Stimulated activated CD8-positive, alpha-beta memory T cell treated with anti-CD3 and anti-CD28 coated beads, Interleukin-7, amount 100 ng/mL, for 48 hours (primary cell): ENCODE data around the gene HSPA1B.
"Not testable (repeated sequence)": the region's sequence is repeated elsewhere in the genome, so short reads cannot be mapped to it uniquely, and the experiment has no call there.

ENCODE experiments used
- DNase-seq, 2 donors: peaks; one replicate each; pipeline ENCODE4 v3.0.0-alpha.2; 2020; ENCODE audit warnings: low read depth in 1 of 2; ENCODE audit errors: extremely low read depth in 1 of 2

Gene HSPA1B

DNA sequence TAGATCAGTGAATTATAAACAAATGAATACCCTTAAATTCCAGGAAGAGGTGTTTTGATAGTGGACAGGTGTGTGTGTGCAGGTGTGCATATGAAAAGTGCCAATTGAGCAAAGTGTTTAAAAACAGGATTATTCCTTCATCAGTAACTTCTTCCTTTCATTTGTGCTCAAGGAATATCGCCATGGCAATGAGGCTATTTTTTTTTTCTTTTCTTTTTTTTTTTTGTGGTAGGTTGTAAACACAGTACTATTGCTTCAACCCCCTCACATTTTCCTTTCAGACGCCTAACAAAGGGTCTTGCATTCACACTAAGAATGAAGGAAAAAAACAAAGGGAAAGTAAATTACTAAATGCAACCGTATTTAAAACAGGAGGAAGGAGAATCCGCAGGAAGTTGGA, 2.0 kb upstream of the HSPA1B start:
- DNase-seq: no peak

DNA sequence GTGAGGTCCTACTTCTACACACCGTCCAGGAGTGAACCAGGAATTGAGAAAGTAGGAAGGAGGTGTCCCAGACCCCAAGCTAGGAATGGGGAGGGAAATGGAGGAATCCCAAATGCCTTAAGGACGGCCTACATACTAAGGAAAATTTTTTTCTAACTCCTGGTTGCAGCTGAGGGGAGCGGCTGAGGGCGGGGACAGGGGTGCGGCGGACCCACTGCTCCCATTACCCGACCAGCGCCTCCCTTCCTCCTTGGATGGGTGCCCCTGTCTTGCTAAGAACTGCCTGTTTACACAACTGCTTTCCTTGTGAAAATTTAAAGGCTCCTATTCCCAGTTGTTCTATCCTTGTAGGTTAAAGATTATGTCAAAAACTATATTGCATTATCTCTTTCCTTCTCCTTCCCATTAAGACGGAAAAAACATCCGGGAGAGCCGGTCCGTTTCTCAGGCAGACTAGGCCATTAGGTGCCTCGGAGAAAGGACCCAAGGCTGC, 699 bp upstream of the HSPA1B start:
- DNase-seq: no peak

DNA sequence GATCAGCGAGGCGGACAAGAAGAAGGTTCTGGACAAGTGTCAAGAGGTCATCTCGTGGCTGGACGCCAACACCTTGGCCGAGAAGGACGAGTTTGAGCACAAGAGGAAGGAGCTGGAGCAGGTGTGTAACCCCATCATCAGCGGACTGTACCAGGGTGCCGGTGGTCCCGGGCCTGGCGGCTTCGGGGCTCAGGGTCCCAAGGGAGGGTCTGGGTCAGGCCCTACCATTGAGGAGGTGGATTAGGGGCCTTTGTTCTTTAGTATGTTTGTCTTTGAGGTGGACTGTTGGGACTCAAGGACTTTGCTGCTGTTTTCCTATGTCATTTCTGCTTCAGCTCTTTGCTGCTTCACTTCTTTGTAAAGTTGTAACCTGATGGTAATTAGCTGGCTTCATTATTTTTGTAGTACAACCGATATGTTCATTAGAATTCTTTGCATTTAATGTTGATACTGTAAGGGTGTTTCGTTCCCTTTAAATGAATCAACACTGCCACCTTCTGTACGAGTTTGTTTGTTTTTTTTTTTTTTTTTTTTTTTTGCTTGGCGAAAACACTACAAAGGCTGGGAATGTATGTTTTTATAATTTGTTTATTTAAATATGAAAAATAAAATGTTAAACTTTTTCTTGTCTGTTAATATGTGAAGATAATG, 2.2 kb downstream of the HSPA1B start:
- no peak for DNase-seq

DNA sequence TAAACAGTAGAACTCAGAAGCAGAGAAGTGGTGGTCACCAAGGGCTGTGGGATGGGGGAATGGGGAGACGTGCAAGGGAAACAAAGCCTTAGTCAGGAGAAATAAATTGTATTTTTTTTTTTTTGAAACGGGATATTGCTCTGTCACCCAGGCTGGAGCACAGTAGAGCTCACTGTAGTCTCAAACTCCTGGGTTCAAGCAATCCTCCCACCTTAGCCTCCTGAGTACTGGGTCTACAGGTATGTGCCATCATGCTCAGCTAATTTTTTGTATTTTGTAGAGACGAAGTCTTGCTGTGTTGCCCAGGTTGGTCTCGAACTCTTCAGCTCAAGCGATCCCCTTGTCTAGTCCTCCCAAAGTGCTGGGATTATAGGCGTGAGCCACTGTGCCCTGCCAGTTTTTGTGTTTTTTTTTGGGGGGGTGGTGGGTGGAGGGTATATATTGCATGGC, 3.4 kb downstream of the HSPA1B start:
- no peak for DNase-seq

DNA sequence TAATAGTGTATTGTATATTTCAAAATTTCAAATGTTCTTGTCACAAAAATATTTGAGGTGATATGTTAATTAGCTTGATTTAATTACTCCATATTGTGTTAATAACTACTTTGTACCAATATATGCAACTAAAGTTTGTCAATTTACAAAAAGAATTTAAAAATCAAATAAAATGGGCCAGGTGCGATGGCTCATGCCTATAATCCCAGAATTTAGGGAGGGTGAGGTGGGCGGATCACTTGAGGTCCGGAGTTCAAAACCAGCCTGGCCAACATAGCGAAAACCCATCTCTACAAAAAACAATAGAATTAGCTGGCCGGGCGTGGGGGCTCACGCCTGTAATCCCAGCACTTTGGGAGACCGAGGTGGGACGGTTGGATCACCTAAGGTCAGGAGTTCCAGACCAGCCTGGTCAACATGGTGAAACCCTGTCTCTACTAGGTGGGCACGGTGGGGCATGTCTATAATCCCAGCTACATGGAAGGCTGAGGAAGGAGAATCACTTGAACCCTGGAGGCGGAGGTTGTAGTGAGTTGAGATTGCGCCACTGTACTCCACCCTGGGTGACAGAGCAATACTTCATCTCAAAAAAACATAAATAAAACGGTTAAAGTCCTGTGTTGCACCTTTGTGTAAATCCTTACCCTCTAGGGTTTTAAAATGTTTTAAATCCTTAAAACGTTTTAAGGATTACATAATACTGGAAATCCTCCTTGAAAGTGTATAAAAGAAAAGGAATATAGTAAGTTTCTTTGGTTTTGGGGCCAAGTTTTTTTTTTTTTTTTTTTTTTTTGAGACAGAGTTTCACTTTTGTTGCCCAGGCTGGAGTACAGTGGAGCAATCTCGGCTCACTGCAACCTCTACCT, 4.0 kb downstream of the HSPA1B start:
- DNase-seq: no peak

DNA sequence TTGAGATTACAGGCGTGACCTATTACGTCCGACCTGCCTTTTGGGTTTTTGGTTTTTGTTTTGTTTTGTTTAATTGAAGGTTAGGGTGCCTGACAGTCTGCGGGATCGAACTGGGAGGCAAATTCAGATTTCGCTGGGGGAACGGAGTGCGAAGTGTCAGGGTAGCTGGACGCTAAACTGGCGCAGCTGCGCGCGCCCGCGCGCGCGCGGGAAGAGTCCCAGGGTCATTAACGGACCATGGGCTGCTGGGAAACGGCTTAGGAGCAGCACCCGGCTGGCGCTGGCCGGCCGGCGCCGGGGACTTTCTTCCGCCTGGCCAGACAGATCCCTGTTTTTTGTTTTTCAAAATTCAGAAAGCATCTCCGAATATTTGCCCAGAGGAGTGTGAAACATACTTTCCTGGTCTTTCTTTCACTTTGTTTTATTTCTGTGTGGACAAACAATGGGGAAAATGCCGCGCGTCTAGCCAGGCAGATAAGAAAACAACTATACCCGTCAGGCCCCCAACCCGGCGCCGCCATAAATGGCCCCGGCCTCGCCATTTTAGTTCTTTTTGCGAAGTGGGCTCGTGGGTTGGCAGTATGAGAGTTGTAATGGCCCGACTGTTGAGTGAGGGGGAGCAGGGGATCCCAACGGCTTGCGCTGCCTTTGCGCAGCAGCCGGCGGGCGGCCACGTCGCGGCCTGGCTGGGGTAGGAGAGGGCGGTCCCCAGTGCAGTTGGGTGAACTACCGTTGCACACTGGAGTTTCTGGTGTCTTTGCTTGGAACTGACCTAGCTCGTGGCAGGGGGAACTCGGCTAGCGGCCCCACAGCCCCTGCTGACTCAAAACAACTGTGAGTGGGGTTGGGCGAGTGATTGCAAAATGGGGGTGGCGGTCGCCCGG, 7.1 kb downstream of the HSPA1B start:
- DNase-seq: peak; percentile 65 to 68

DNA sequence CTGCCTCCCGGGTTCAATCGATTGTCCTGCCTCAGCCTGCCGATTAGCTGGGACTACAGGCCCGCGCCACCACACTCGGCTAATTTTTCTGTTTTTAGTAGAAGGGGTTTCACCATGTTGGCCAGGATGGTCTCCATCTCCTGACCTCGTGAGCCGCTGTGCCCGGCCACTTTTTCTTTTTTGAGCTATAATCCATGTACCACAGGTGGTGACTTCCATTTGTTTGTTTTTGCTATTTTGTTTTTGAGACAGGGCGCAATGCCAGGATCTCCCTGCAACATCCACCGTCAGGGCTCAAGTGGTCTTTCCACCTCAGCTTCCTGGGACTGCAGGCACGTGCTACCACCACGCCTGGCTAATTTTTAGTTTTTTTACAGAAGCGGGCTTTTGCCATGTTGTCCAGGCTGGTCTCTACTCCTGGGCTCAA, 8.5 kb downstream of the HSPA1B start:
- DNase-seq: no peak

DNA sequence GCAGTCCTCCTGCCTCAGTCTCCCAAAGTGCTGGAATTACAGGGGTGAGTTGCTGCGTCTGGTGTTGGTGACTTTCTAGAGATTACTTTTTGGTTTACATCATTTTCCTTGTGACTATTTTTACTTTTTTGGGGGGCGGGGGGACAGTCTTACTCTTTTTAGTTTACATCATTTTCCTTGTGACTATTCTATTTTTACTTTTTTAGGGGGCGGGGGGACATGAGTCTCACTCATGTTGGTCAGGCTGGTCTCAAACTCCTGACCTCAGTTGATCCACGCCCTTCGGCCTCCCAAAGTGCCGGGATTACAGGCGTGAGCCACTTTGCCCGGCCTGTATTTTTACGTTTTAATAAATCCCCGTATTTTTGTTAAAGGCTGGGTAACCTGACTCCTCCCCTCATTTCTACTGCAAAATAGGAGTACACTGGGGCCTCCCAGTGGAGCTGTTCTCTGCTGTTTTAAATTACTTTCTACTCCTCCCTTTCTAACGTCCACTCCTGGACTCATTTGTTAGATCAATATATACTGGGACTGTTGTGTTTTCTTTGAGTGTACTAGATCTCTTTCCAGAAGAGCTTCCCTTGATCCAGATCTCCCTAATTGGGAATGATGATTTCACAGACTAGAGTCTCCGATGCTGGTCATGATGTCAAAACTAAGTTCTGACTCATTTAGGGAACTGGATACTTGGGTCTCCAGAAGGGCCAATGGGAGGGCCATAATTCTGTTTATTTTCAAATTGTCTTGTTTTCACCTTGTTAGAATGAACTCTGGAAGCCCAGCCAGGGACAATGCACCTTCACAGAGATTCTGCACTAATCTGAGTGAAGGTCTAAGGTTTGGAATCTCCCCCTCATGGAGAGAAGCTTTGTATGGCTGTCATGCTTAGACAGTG, 9.2 kb downstream of the HSPA1B start:
- no peak for DNase-seq

DNA sequence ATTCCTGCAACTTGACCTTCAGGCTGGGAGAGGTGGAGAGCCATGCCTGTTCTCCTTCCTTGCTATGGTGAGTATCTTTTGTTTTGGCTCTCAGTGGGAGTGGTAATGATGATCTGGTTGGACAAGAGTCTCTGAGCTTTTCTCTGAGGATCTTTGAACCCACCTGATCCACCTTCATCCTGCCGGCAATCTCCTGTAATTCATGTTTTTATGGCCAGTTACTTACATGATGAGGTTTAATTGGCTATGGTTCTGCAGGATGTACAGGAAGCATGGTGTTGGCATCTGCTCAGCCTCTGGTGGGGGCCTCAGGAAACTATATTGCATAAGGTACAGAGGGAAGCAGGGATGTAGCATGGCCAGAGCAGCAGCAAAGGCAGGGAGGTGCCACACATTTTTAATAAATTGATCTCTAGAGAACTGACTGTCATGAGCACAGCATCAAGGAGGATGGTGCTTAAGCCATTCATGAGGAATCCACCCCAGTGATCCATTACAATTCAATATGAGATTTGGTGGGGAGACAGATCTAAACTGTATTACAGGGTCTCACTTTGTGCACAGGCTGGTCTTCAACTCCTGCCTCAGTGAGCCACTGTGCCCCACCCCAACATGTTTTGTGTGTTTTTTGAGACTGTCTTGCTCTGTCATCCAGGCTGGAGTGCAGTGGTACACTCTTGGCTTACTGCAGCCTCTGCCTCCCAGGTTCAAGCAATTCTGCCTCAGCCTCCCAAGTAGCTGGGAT, 10.0 kb downstream of the HSPA1B start:
- no peak for DNase-seq

DNA sequence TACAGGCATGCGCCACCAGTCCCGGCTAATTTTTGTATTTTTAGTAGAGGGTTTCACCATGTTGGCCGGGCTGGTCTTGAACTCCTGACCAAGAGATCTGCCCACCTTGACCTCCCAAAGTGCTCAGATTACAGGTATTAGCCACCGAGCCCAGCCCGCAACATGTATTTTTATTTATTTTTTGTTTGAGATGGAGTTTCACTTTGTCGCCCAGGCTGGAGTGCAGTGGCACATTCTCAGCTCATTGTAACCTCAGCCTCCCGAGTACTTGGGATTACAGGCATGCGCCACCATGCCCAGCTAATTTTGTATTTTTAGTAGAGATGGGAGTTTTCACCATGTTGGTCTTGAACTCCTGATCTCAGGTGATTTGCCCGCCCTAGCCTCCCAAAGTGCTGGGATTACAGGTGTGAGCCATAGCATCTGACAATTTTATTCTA, 10.6 kb downstream of the HSPA1B start:
- DNase-seq: not testable (repeated sequence)

DNA sequence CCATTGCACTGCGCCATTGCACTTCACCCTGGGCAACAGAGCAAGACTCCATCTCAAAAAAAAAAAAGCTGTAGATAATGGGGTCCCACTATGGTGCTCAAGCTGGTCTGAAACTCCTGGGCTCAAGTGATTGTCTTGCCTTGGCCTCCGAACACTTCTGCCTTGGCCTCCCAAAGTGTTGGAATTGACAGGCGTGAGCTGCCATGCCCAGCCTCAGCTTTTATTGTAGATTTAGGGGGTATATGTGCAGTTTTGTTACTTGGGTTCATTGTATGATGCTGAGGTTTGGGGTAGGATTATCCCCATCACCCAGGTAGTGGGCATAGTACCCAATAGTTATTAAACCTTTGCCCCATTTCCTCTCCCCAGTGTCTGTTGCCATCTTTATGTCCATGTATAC, 11.4 kb downstream of the HSPA1B start:
- no peak for DNase-seq

DNA sequence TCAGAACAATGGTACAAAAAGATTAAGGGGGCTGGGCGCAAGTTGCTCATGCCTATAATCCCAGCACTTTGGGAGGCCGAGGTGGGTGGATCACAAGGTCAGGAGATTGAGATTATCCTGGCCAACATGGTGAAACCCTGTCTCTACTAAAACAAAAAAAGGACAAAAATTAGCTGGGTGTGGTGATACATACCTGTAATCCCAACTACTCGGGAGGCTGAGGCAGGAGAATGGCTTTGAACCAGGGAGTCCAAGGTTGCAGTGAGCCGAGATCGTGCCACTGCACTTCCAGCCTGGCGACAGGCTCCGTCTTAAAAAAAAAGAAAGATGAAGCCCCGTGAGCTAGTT, 12.2 kb downstream of the HSPA1B start:
- DNase-seq: not testable (repeated sequence)

DNA sequence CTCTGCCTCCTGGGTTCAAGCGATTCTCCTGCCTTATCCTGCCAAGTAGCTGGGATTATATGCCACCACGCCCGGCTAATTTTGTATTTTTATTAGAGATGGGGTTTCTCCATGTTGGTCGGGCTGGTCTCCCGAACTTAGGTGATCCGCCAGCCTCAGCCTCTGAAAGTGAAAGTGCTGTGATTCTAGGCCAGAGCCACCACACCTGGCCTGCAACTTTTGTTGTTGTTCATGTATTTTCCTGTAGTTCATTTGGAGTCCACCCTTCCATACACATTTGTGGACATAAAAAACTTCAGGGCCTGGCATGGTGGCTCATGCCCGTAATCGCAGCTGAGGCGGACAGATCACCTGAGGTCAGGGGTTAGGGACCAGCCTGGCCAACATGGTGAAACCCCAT, 14.5 kb downstream of the HSPA1B start:
- DNase-seq: no peak

DNA sequence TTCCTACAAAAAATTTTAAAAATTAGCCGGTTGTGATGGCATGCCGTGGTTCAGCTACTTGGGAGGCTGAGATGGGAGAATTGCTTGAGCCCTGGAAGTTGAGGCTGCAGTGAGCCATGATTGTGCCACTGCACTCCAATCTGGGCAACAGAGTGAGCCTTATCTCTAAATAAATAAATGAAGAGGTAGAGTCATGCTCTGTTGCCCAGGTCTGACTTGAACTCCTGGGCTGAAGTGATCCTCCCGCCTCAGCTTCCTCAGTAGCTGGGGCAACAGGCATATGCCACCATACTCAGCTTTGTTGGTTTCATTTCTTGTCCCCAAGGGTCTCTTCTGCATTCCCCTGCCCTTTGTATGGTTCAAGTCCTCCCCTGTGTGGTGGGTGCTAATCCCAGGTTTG, 17.0 kb downstream of the HSPA1B start:
- DNase-seq: no peak

DNA sequence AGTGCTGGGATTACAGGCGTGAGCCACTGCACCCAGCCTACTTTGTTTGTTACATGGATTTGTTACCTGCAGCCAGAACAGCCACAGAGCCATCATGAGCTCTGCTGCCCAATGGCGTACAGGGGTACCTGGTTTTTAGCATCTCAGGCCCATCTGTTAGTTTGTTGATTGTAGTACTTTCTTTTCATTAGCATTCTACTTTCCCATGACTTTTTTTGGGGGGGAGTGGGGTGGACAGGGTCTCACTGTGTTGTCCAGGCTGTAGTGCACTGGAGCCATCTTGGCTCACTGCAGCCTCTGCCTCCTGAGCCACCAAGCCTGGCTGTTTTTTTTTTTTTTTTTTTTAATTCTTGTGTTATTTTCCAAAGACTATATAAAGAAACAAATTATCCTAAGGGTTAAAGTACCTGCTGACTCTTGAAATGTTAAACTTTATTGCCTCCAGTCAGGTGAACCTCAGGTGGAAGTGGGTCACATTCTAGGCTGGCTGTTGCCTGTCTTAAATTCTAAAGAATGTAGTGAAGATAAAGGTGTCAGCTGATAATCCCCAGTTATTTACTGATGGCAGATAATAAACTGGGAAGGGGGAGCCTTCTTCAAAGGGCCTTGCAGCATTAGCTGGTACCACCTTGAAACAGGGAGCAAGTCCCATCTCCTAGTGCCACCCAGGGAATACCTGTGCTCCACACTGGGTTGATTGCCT, 19.9 kb downstream of the HSPA1B start:
- DNase-seq: no peak

DNA sequence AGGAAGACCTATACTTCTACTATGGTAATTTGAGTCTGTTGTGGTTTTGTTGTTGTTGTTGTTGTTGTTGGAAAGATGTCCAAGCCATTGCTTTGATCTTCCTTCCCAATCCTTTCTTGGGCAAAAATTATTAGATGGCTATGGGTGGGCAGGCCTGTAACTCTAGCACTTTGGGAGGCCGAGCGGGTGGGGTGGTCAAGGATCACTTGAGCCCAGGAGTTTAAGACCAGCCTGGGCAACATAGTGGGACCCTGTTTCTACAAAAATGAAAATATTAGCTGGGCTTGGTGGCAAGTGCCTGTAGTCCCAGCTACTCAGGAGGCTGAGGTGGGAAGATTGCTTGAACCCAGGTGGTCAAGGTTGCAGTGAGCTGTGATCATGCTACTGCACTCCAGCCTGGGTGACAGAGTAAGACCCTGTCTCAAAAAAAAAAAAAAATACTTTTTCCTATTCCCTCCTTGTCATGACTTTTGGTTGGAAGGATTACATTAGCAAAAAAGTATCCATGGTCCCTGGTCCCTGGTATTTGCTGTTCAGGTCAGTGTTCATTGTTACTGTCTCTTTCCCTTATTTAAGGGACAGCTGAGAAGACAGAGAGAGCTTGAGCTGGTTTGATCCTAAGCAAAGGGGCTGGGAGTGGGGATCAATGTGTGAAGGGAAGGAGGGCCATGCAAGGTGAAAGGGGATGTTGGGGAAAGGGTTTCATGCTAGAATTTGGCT, 23.4 kb downstream of the HSPA1B start:
- DNase-seq: no peak

DNA sequence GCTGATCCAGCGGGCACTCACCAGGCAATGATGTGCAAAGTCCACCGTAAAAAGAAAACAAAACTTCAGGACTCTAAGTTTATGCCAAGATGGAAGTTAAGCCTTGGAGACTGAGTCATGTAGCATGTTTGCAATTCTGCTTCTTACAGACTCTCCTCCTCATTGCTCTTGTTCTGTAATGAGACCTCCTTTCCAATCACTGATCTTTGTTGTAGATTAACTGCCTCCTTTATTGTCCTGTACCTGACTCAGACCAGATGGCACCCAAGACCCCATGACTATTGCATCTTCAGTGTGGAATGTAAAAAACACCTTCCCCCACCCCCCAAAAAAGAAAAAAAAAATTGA, 23.9 kb downstream of the HSPA1B start:
- no peak for DNase-seq

DNA sequence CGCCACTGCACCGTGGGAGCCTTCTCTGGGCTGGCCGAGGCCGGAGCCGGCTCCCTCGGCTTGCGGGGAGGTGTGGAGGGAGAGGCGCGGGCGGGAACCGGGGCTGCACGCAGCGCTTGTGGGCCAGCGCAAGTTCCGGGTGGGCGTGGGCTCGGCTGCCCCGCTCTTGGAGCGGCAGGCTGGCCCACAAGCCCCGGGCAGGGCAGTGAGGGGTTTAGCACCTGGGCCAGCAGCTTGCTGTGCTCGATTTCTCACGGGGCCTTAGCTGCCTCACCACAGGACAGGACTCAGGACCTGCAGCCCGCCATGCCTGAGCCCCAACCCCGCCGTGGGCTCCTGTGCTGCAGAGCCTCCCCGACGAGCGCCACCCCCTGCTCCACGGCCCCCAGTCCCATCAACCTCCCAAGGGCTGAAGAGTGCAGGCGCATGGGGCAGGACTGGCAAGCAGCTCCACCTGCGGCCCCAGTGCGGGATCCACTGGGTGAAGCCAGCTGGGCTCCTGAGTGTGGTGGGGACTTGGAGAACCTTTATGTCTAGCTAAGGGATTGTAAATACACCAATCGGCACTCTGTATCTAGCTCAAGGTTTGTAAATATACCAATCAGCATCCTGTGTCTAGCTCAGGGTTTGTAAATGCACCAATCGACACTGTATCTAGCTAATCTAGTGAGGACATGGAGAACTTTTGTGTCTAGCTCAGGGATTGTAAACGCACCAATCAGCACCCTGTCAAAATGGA, 24.6 kb downstream of the HSPA1B start:
- DNase-seq: not testable (repeated sequence)
